Natural killer cell treated with Interleukin-12 subunit alpha and Interleukin-12 subunit beta and Interleukin-15 and Interleukin-18, amount 100 ng/mL, for 72 hours (primary cell): ENCODE results near the gene ZNF148. TPM values are rescaled to one million over a fixed set of nuclear protein-coding genes. Genes with fewer than 3 reads are reported as not detected.
A peak's percentile ranks its signal among the peaks of the same experiment; 100 is the strongest.

Experiments used
- ATAC-seq, 2 donors: fragments of 150-1000 bp; cut with Tn5 transposase in 1 of 2; sonication (Bioruptor Pico), chemical (Tn5 transposase) in 1 of 2; 2 replicates each; pipeline ENCODE4 v1.10.0; 2021
- DNase-seq: peaks from one replicate; pipeline ENCODE4 v3.0.0; 2022; ENCODE audit warnings: low spot score
- H3K27ac Mint-ChIP-seq, 2 donors: 1 replicate in 1 of 2; 2 replicates in 1 of 2; pipeline ENCODE4 v1.8.0; 2022; ENCODE audit warnings: mixed read lengths in 2 of 2, mild to moderate bottlenecking in 1 of 2, moderate library complexity in 1 of 2
- H3K27me3 Mint-ChIP-seq, 2 donors: 1 replicate in 1 of 2; 2 replicates in 1 of 2; pipeline ENCODE4 v1.8.0; 2022; ENCODE audit warnings: mixed read lengths in 2 of 2
- H3K36me3 Mint-ChIP-seq: one replicate; pipeline ENCODE4 v1.8.0; 2022; ENCODE audit warnings: mixed read lengths
- H3K4me1 Mint-ChIP-seq, 2 donors: 1 replicate in 1 of 2; 2 replicates in 1 of 2; pipeline ENCODE4 v1.8.0; 2022; ENCODE audit warnings: low read depth in 2 of 2, mixed read lengths in 2 of 2, mild to moderate bottlenecking in 1 of 2
- H3K4me3 Mint-ChIP-seq: one replicate; pipeline ENCODE4 v1.8.0; 2022; ENCODE audit warnings: mixed read lengths
- H3K9me3 Mint-ChIP-seq: 2 replicates; pipeline ENCODE4 v1.8.0; 2022; ENCODE audit warnings: mixed read lengths
- total RNA-seq, 2 donors: library from RNA; stranded (reverse); gene quantifications; one replicate each; pipeline ENCODE4 v1.2.3, GENCODE V29; 2022

The ZNF148 gene
- total RNA-seq, 2 donors from 2014 or later: 40.9 to 51.8 TPM

GRCh38 chr3:125191256-125191655 is 183.9 kb downstream of the ZNF148 start:
- H3K27me3 Mint-ChIP-seq: peaks cover 3 to 7% of the 10 kb centered on the region in 2 donors
- no peak overlapping the region for H3K4me3 Mint-ChIP-seq

DNA sequence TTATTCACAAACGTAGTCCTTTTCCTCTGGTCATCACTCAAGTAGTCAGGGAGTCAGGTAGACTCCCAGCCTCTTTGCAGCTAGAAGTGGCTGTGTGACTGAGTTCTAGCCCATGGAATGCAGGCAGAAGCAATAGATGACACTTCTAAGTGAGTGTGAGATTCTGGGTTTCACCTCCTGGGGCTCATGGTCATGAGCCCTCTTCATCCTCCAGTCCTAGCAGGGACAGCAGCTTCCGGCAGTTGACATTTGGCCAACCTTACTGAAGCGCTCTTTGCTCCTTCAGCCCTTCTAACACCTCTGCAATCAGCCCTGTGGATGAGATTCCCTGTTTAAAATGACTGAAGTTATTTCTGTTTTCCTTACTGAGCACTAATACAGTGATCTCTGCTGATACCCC is 184.3 kb downstream of the ZNF148 start:
- no peak overlapping the region for H3K4me3 Mint-ChIP-seq
- H3K9me3 Mint-ChIP-seq: no peaks in the 10 kb centered on the region
- H3K27me3 Mint-ChIP-seq: peaks cover 3 to 7% of the 10 kb centered on the region in 2 donors
- H3K36me3 Mint-ChIP-seq: no peaks in the 10 kb centered on the region
- peaks cover 0 to 6% of the 10 kb centered on the region in 2 donors for H3K4me1 Mint-ChIP-seq
- DNase-seq (no peak), ATAC-seq (no peak)
- H3K27ac Mint-ChIP-seq: no peak overlapping the region

More at GRCh38 chr3:125191256-125191655, 183.9 kb downstream of the ZNF148 start:
- DNase-seq: no peak
- H3K9me3 Mint-ChIP-seq: no peaks in the 10 kb centered on the region
- no peaks in the 10 kb centered on the region for H3K36me3 Mint-ChIP-seq
- H3K4me1 Mint-ChIP-seq: peaks cover 0 to 6% of the 10 kb centered on the region in 2 donors
- no peak for ATAC-seq
- no peak overlapping the region for H3K27ac Mint-ChIP-seq

GRCh38 chr3:125189378-125190165 is 185.6 kb downstream of the ZNF148 start:
- DNase-seq (no peak), ATAC-seq (peak in 1 of 2 donors; percentile 54)
- peaks cover 3 to 7% of the 10 kb centered on the region in 2 donors for H3K27me3 Mint-ChIP-seq
- H3K4me1 Mint-ChIP-seq: no peaks in the 10 kb centered on the region
- H3K36me3 Mint-ChIP-seq: no peaks in the 10 kb centered on the region
- H3K27ac Mint-ChIP-seq: no peak overlapping the region
- H3K4me3 Mint-ChIP-seq: no peak overlapping the region
- H3K9me3 Mint-ChIP-seq: no peaks in the 10 kb centered on the region

GRCh38 chr3:125188955-125189354 is 186.2 kb downstream of the ZNF148 start:
- Mint-ChIP-seq H3K4me1 (no peaks in the 10 kb centered on the region), H3K27ac (no peak overlapping the region), H3K36me3 (no peaks in the 10 kb centered on the region), H3K27me3 (peaks cover 3 to 7% of the 10 kb centered on the region in 2 donors), H3K9me3 (no peaks in the 10 kb centered on the region), H3K4me3 (no peak overlapping the region)
- no peak for ATAC-seq
- DNase-seq: no peak

DNA sequence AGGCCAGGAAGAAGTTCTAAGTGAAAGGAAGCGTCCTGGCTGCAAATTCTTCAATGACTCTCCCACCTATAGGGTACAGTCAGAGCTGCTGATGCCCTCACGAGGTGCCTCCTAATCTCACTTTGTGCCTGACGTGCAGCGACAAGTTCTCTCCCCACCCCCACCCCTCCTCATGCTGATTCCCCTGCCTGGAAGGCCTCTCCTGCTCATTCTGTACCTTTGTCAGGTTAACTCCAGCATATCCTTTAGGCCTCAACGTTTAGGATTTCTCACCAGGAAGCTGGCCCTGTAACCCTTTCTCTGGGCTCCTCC is 187.6 kb downstream of the ZNF148 start:
- Mint-ChIP-seq H3K36me3 (no peaks in the 10 kb centered on the region), H3K9me3 (no peaks in the 10 kb centered on the region), H3K4me3 (no peak overlapping the region), H3K27ac (no peak overlapping the region), H3K27me3 (peaks cover 2 to 3% of the 10 kb centered on the region in 2 donors), H3K4me1 (no peaks in the 10 kb centered on the region)
- no peak for ATAC-seq
- DNase-seq: no peak

DNA sequence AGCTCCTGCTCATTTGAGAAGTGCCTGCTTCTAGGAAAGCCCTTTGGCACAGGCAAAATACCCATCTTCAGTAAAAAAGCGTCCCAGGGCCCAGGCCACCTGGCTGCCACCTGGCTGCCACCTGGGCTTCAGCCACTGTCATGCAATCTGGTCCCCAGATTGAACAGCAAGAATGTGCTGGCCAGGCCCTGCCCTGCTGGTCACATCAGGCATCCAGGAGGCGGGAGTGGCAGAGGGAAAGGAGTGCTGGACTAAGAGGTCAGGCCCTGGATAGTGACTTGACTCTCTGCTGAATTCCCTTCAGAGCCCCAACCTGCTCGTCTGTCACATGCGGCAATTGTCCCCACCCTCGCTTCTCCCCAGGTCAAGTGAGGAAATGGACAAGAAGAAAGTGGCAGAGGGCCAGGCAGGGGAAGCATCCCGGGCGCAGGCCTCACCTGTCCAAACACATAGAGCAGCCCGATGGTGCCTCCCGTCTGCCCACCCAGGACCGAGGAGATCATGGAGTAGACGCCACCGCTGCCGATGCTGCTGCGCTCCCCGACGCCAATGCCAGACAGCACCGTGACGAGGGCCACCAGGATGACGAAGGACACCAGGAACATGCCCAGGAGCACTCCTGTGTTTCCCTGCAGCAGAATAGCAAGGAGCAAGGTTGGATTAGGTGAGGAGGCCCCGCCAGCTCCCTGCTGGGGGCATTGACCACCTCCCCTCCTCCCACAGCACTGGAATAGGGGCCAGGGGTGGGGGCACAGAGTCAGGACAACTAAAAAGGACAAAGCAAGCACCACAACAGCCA is 188.1 kb downstream of the ZNF148 start:
- Mint-ChIP-seq H3K27ac (no peak overlapping the region), H3K27me3 (peaks cover 0 to 3% of the 10 kb centered on the region in 2 donors), H3K4me1 (no peaks in the 10 kb centered on the region), H3K9me3 (no peaks in the 10 kb centered on the region), H3K36me3 (no peaks in the 10 kb centered on the region), H3K4me3 (no peak overlapping the region)
- ATAC-seq (no peak), DNase-seq (no peak)

DNA sequence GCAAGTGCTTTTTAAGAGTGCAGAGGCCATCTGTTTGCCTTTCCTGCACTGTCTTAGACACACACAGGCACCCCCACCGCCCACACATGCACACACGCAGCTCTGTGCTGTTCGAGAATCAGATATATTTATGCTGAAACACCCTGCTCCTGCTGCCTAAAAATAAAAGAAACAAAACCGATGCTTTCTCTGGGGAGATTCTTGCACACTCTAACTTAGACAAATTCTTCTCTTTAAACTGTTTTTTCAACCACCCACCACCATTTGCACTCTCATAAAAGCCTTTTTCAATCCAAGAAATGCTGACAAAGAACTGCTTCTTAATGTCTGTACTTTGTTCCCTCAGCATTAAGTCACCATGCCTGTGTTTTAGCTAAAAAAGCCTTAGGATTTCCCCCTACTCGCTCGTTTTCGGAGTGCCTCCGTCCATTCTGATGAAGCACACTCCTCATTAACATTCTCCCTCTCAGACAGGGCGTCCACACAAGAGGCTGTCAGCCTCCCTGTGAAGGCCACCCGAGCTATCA is 188.8 kb downstream of the ZNF148 start:
- no peak for ATAC-seq
- no peaks in the 10 kb centered on the region for H3K4me1 Mint-ChIP-seq

DNA sequence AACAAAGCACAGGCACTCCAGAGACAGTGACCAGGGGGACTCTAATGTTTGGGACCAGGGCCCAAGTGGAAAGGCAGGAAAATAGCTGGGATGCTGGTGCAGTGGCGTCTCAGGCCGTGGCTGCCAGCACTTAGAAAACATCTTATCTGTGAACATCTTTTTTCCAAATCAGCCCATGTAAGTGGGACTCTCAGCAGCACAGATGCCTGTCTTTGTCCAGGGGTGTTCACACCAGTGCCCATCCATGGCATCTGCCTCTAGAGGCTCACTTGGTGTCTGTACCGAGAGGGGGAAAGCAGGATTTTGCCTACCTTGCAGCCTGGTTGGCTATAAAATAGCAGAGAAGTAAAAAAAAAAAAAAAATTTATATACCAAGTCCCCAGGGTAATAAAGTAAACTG is 189.3 kb downstream of the ZNF148 start:
- Mint-ChIP-seq H3K27ac (no peak overlapping the region), H3K4me3 (no peak overlapping the region), H3K9me3 (no peaks in the 10 kb centered on the region), H3K4me1 (no peaks in the 10 kb centered on the region), H3K27me3 (no peaks in the 10 kb centered on the region), H3K36me3 (no peaks in the 10 kb centered on the region)
- DNase-seq (no peak), ATAC-seq (no peak)

More for the DNA sequence above, 188.8 kb downstream of the ZNF148 start:
- DNase-seq: no peak
- no peaks in the 10 kb centered on the region for H3K27me3 Mint-ChIP-seq
- H3K9me3 Mint-ChIP-seq: no peaks in the 10 kb centered on the region
- no peak overlapping the region for H3K4me3 Mint-ChIP-seq
- H3K27ac Mint-ChIP-seq: no peak overlapping the region
- no peaks in the 10 kb centered on the region for H3K36me3 Mint-ChIP-seq

DNA sequence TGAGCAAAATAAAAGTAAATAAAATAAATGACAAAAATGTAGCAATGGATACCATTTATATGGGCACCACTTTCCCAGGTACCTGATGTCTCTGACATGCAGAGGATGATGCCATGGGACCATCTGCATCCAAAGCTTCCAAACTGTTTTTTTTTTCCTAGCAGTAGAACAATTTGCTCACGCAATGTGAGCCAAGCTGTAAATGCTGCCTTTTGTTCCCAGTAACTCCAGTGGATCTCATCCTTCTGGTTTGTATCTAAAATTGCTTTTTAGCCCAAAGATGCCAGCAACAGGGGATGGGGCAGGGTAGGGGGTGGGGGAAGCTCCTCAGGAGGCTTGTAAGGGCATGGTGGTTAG is 195.3 kb downstream of the ZNF148 start:
- Mint-ChIP-seq H3K27ac (no peak overlapping the region), H3K27me3 (no peaks in the 10 kb centered on the region), H3K4me3 (no peak overlapping the region), H3K9me3 (no peaks in the 10 kb centered on the region), H3K4me1 (peaks cover 2 to 8% of the 10 kb centered on the region in 2 donors), H3K36me3 (no peaks in the 10 kb centered on the region)
- DNase-seq (no peak), ATAC-seq (no peak)

DNA sequence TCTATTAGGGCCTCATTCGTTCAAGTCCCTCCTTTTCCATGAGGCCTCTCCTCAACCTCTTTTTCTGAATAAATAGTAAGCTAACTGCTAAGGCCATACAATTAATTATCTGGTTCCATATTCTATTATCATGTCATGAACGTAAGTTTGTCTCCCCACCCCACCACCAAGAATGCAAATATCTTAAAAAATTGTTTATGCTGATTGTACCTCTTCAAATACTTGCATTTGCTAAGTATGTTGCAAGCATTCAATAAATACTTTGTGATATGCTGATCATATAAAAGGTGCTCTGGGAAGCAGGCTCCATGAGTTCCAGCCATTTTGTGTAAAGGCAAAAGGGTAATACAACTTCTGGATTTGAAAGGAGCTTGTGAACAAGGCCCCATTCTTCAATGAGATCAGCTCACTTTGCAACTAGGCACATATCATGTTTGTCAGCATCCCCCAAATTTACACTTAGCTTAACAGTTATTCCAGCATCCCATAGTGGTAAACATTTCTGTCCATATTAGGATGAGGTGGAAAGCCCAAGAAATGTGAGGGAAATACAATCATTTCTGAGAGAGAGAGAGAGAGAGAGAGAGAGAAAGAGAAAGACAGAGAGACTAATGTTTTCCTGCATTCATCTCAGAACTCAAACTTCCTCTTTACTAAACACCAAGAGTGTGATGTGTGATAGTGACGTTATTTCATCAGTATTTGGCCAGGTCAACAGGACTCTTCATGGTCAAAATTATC is 195.8 kb downstream of the ZNF148 start:
- Mint-ChIP-seq H3K4me1 (peaks cover 7 to 8% of the 10 kb centered on the region in 2 donors), H3K4me3 (no peak overlapping the region), H3K9me3 (no peaks in the 10 kb centered on the region), H3K27me3 (no peaks in the 10 kb centered on the region), H3K27ac (no peak overlapping the region), H3K36me3 (peaks cover under 1% of the 10 kb centered on the region)
- no peak for DNase-seq
- ATAC-seq: no peak

GRCh38 chr3:125177746-125178145 is 197.4 kb downstream of the ZNF148 start:
- H3K27ac Mint-ChIP-seq: no peak overlapping the region
- no peak overlapping the region for H3K4me3 Mint-ChIP-seq
- H3K4me1 Mint-ChIP-seq: peaks cover 7 to 8% of the 10 kb centered on the region in 2 donors
- peaks cover 0 to 2% of the 10 kb centered on the region in 2 donors for H3K27me3 Mint-ChIP-seq
- ATAC-seq (no peak), DNase-seq (no peak)
- H3K36me3 Mint-ChIP-seq: peaks cover 15% of the 10 kb centered on the region
- peaks cover 4% of the 10 kb centered on the region for H3K9me3 Mint-ChIP-seq
